ENCODE results near the gene SH2D2A.

The SH2D2A gene

GRCh38 chr1:156811168-156811567, 5.5 kb downstream of the SH2D2A start:
- Histone ChIP-seq H2AFZ (ENCODE audit: low read length) (no peak overlapping the region), H3K36me3 (ENCODE audit: insufficient read depth, low read length) (no peaks in the 10 kb centered on the region), H3K9me3 (ENCODE audit: low read length) (no peaks in the 10 kb centered on the region), H3K9me2 (ENCODE audit: low read depth, low read length) (no peaks in the 10 kb centered on the region), H3F3A (ENCODE audit: insufficient read depth, low read length) (no peaks in the 10 kb centered on the region), H3K27me3 (ENCODE audit: insufficient read depth, low read length) (no peaks in the 10 kb centered on the region), H3K4me3 (ENCODE audit: low read depth, low read length, poor library complexity, severe bottlenecking) (no peak overlapping the region), H3K79me2 (ENCODE audit: insufficient read depth, low read length) (no peaks in the 10 kb centered on the region), H3K4me2 (ENCODE audit: low read length) (no peak overlapping the region), H3K4me1 (ENCODE audit: insufficient read depth, low read length, severe bottlenecking) (peaks cover 17% of the 10 kb centered on the region), H3K9ac (ENCODE audit: low read length) (no peak overlapping the region), H4K20me1 (ENCODE audit: insufficient read depth, low read length) (no peaks in the 10 kb centered on the region), H3K27ac (ENCODE audit: low read depth, low read length, poor library complexity, severe bottlenecking) (no peak overlapping the region)
- TF ChIP-seq CTCF (IDR thresholded peaks at IDR 0.05; ENCODE audit: low read length) (no peak), EZH2 (IDR thresholded peaks at IDR 0.05; ENCODE audit: borderline replicate concordance, low read length) (no peak)

- no peak overlapping the region for H3K9ac ChIP-seq (ENCODE audit: low read length)
- H3K4me3 ChIP-seq (ENCODE audit: low read depth, low read length, poor library complexity, severe bottlenecking), result no peak overlapping the region
- peaks cover 14% of the 10 kb centered on the region for H3K4me1 ChIP-seq (ENCODE audit: insufficient read depth, low read length, severe bottlenecking)
- H3K9me3 ChIP-seq (ENCODE audit: low read length), result no peaks in the 10 kb centered on the region
- H3K27ac ChIP-seq (ENCODE audit: low read depth, low read length, poor library complexity, severe bottlenecking), result no peak overlapping the region
- H3K27me3 ChIP-seq (ENCODE audit: insufficient read depth, low read length), result no peaks in the 10 kb centered on the region
- H3K79me2 ChIP-seq (ENCODE audit: insufficient read depth, low read length), result no peaks in the 10 kb centered on the region
- no peak overlapping the region for H3K4me2 ChIP-seq (ENCODE audit: low read length)
- H3K36me3 ChIP-seq (ENCODE audit: insufficient read depth, low read length), result no peaks in the 10 kb centered on the region
- no peaks in the 10 kb centered on the region for H4K20me1 ChIP-seq (ENCODE audit: insufficient read depth, low read length)
- TF ChIP-seq EZH2 (IDR thresholded peaks at IDR 0.05; ENCODE audit: borderline replicate concordance, low read length) (no peak), CTCF (IDR thresholded peaks at IDR 0.05; ENCODE audit: low read length) (no peak)
- no peaks in the 10 kb centered on the region for H3K9me2 ChIP-seq (ENCODE audit: low read depth, low read length)
- H2AFZ ChIP-seq (ENCODE audit: low read length), result no peak overlapping the region
- no peaks in the 10 kb centered on the region for H3F3A ChIP-seq (ENCODE audit: insufficient read depth, low read length)
Observed at GRCh38 chr1:156809711-156810366, 6.8 kb downstream of the SH2D2A start.

- Histone ChIP-seq H3K9me3 (ENCODE audit: low read length) (no peaks in the 10 kb centered on the region), H3K4me1 (ENCODE audit: insufficient read depth, low read length, severe bottlenecking) (peaks cover 13% of the 10 kb centered on the region), H3K9ac (ENCODE audit: low read length) (no peak overlapping the region), H3K4me2 (ENCODE audit: low read length) (no peak overlapping the region), H3K27ac (ENCODE audit: low read depth, low read length, poor library complexity, severe bottlenecking) (no peak overlapping the region), H3K4me3 (ENCODE audit: low read depth, low read length, poor library complexity, severe bottlenecking) (no peak overlapping the region), H3K27me3 (ENCODE audit: insufficient read depth, low read length) (no peaks in the 10 kb centered on the region), H2AFZ (ENCODE audit: low read length) (no peak overlapping the region), H3K36me3 (ENCODE audit: insufficient read depth, low read length) (no peaks in the 10 kb centered on the region), H3K79me2 (ENCODE audit: insufficient read depth, low read length) (no peaks in the 10 kb centered on the region), H3F3A (ENCODE audit: insufficient read depth, low read length) (no peaks in the 10 kb centered on the region), H3K9me2 (ENCODE audit: low read depth, low read length) (no peaks in the 10 kb centered on the region), H4K20me1 (ENCODE audit: insufficient read depth, low read length) (no peaks in the 10 kb centered on the region)
- TF ChIP-seq EZH2 (IDR thresholded peaks at IDR 0.05; ENCODE audit: borderline replicate concordance, low read length) (no peak), CTCF (IDR thresholded peaks at IDR 0.05; ENCODE audit: low read length) (no peak)
Observed at GRCh38 chr1:156809281-156809680, 7.4 kb downstream of the SH2D2A start.
